HUES6 (cell line): Measurements from ENCODE around the gene PIK3C2A.
"Not testable (repeated sequence)": the region's sequence is repeated elsewhere in the genome, so short reads cannot be mapped to it uniquely, and the experiment has no call there.

ENCODE experiments used
- H3K27ac ChIP-seq: 2 replicates; pipeline ENCODE4 v1.7.0; 2013; ENCODE audit warnings: low read depth, mild to moderate bottlenecking, low read length, inconsistent platforms
- H3K27me3 ChIP-seq: 2 replicates; pipeline ENCODE4 v1.6.1; 2013; ENCODE audit warnings: low read length; ENCODE audit not compliant: control insufficient read depth, insufficient read depth
- H3K36me3 ChIP-seq: 2 replicates; pipeline ENCODE4 v1.6.1; 2013; ENCODE audit warnings: low read length; ENCODE audit not compliant: control insufficient read depth, insufficient read depth
- H3K4me1 ChIP-seq: 2 replicates; pipeline ENCODE4 v1.6.1; 2013; ENCODE audit warnings: low read length; ENCODE audit not compliant: control insufficient read depth, insufficient read depth
- H3K4me3 ChIP-seq: 2 replicates; pipeline ENCODE4 v1.5.1; 2013; ENCODE audit warnings: low read depth, low read length
- H3K9ac ChIP-seq: one replicate; pipeline ENCODE4 v1.6.1; 2013; ENCODE audit warnings: mild to moderate bottlenecking, low read length
- H3K9me3 ChIP-seq: 2 replicates; pipeline ENCODE4 v1.6.1; 2013; ENCODE audit warnings: low read depth, low read length; ENCODE audit not compliant: control insufficient read depth, insufficient read depth

PIK3C2A gene

DNA sequence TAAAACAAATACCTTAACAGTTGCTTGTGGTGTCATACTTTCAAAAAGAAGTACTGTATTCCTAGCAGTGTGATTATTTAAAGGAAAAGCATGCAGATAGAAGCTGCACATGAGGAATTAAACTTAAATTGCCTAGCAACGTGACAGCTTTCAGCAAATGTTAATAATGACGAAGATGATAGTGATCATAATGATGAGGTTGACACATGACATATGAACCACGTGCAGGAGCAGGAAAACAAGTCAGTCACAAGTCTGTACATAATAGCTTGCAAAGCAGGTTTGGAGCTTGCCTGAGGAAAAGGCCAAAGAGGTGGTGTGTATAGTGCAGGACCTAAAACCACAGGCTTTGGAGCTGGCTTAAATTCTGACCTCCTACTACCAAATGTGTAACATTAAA lies 30.6 kb upstream of the PIK3C2A start:
- Histone ChIP-seq H3K9me3 (no peaks in the 10 kb centered on the region), H3K27me3 (no peaks in the 10 kb centered on the region), H3K27ac (no peak overlapping the region)

DNA sequence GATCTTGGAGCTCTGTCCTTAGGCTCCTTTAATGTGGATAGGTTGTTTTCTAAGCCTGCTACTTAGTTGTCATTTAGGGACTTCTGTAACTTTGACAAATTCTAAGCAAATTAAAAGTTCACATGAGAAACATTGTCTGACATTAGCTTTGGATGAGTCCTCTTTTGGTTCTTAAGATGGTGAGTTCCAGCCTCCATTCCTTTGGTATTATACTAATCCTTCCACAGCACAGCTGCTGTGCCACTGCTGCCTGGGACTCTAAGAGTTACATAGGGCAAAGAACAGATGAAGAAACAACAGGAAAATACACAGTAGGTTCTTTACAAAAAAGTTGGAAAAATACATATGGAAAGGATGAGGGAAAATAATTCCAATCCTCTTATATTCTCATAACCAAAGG lies 25.3 kb upstream of the PIK3C2A start:
- no peak overlapping the region for H3K27ac ChIP-seq
- H3K4me1 ChIP-seq = no peaks in the 10 kb centered on the region
- no peak overlapping the region for H3K4me3 ChIP-seq
- H3K36me3 ChIP-seq = no peaks in the 10 kb centered on the region
- no peaks in the 10 kb centered on the region for H3K9me3 ChIP-seq
- H3K9ac ChIP-seq = no peak overlapping the region
- no peaks in the 10 kb centered on the region for H3K27me3 ChIP-seq

More for the DNA sequence above, 30.6 kb upstream of the PIK3C2A start:
- Histone ChIP-seq H3K9ac (no peak overlapping the region), H3K36me3 (no peaks in the 10 kb centered on the region), H3K4me3 (no peak overlapping the region), H3K4me1 (no peaks in the 10 kb centered on the region)

DNA sequence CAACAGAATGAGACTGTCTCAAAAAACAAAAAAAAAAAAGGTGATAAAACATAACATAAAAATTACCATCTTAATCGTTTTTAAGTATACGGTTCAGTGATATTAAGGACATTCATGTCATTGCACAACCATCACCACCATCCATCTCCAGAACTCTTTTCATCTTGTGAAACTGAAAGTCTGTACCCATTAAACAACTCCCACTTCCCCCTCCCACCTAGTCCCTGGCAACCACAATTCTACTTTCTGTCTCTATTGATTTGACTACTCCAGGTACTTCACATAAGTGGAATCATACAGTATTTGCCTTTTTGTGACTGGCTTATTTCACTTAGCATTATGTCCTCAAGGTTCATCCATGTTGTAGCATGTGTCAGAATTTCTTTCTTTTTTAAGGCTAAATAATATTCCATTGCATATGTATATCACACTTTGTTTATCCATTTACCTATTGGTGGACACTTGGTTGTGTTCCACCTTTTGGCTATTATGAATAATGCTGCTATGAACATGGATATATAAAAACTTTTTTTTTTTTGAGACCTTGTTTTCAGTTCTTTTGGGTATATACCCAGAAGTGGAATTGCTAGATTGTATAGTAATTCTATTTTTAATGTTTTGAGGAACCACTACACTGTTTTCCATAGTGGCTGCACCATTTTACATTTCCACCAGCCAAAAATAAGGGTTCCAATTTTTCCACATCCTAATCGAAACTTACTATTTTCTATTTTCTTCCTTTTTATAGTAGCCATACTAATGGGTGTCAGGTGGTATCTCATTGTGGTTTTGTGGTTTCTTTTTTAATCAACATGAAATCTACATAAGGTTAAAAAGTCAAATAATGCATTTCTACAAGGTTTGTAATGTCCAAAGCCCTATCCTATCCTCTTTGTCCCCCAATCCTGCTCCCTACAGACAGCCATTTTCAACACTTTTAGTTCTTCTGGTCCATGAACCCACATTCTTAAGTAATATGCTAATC lies 23.4 kb upstream of the PIK3C2A start:
- no peaks in the 10 kb centered on the region for H3K36me3 ChIP-seq
- H3K4me1 ChIP-seq = no peaks in the 10 kb centered on the region
- no peak overlapping the region for H3K4me3 ChIP-seq
- no peaks in the 10 kb centered on the region for H3K9me3 ChIP-seq
- H3K9ac ChIP-seq = no peak overlapping the region
- no peaks in the 10 kb centered on the region for H3K27me3 ChIP-seq
- H3K27ac ChIP-seq = no peak overlapping the region

DNA sequence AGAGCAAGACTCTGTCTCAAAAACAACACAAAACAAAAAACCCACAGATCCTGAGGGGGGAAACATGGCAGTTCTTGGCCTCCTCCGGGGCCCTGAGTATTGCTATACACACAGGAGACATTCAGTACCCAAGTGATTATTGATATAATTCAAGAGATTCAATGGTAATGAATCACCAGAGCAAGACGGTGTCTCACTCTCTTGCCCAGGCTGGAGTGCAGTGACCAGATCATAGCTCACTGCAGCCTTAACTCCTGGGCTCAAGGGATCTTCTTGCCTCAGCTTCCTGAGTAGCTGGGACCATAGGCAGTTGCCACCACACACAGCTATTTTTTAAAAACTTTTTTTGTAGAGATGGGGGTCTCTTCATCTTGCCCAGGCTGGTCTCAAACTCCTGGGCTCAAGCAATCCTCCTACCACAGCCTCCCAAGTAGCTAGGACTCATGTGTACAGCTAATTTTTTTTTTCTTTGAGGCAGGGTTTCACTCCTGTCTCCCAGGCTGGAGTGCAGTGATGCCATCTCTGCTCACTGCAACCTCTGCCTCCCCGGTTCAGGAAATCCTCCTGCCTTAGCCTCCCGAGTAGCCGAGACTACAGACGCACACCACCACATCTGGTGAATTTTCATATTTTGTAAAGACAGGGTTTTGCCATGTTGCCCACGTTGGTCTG lies 21.8 kb upstream of the PIK3C2A start:
- Histone ChIP-seq H3K4me3 (no peak overlapping the region), H3K27ac (no peak overlapping the region), H3K4me1 (no peaks in the 10 kb centered on the region), H3K9me3 (no peaks in the 10 kb centered on the region), H3K36me3 (no peaks in the 10 kb centered on the region), H3K9ac (no peak overlapping the region), H3K27me3 (no peaks in the 10 kb centered on the region)

DNA sequence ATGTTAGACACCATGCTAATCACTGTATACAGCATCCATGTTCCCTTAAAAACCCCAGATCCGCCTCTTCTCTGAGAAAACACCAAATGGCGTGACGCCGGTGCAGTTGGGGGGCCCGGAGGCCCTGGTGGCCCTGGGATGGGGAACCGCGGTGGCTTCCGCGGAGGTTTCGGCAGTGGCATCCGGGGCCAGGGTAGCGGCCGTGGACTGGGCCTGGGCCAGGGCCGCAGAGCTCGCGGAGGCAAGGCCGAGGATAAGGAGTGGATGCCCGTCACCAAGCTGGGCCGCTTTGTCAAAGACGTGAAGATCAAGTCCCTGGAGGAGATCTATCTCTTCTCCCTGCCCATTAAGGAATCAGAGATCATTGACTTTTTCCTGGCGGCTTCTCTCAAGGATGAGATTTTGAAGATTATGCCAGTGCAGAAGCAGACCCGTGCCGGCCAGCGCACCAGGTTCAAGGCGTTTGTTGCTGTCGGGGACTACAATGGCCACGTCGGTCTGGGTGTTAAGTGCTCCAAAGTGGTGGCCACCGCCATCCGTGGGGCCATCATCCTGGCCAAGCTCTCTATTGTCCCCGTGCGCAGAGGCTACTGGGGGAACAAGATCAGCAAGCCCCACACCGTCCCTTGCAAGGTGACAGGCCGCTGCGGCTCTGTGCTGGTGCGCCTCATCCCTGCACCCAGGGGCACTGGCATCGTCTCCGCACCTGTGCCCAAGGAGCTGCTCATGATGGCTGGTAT lies 20.6 kb upstream of the PIK3C2A start:
- H3K36me3 ChIP-seq, H3K9ac ChIP-seq, H3K4me3 ChIP-seq, H3K4me1 ChIP-seq, H3K27me3 ChIP-seq, H3K9me3 ChIP-seq, H3K27ac ChIP-seq: not testable (repeated sequence)

GRCh38 chr11:17224727-17225126 lies 16.9 kb upstream of the PIK3C2A start:
- Histone ChIP-seq H3K27me3 (no peaks in the 10 kb centered on the region), H3K9me3 (no peaks in the 10 kb centered on the region), H3K36me3 (no peaks in the 10 kb centered on the region), H3K27ac (no peak overlapping the region), H3K4me1 (no peaks in the 10 kb centered on the region), H3K9ac (no peak overlapping the region), H3K4me3 (no peak overlapping the region)

- Histone ChIP-seq H3K27ac (no peak overlapping the region), H3K9me3 (no peaks in the 10 kb centered on the region), H3K4me3 (no peak overlapping the region), H3K4me1 (no peaks in the 10 kb centered on the region), H3K36me3 (no peaks in the 10 kb centered on the region), H3K9ac (no peak overlapping the region), H3K27me3 (no peaks in the 10 kb centered on the region)
Measured at GRCh38 chr11:17221968-17222367, 14.2 kb upstream of the PIK3C2A start.

DNA sequence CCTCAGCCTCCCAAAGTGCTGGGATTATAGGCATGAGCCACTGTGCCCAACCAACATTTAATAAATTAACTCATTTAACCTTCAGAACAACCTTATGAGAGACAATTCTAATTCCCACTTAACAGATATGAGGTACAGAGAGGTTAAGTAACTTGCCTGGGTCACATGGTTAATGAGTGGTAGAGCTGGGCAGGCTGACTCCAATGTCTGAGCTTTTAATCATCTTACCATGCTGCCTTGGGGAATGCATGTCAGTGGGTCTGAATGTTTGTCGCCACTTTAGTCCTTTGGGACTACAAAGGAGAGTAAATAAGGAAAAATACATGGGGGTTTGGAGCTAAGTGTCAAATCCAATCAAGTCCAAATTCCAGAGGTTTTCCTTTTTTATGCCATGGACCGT lies 11.2 kb upstream of the PIK3C2A start:
- H3K36me3 ChIP-seq = 0 out of 2 replicates have a peak, but pooled peaks cover 6% of the 10 kb centered on the region
- no peaks in the 10 kb centered on the region for H3K4me1 ChIP-seq
- H3K9ac ChIP-seq = no peak overlapping the region
- H3K27ac ChIP-seq = no peak overlapping the region
- no peak overlapping the region for H3K4me3 ChIP-seq
- H3K27me3 ChIP-seq = no peaks in the 10 kb centered on the region
- peaks cover 5% of the 10 kb centered on the region for H3K9me3 ChIP-seq

DNA sequence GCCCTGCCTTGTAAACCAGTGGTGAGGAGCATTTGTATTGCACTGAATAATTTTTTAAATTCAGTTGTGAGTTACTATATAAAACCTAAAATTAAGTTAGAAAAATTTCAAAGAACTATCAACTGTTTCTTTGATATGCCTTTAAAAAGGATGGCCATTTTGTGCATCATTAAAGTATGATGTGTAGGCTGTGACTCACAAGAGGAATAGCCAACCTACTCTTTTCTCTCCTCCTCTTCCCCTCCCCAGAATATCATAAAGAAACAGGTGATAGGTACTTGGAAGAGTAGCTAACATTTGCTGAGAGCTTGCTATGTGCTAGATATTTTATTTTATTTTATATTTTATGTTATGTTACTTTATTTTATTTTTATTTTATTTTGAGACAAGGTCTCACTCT lies 10.6 kb upstream of the PIK3C2A start:
- Histone ChIP-seq H3K9ac (no peak overlapping the region), H3K9me3 (peaks cover 7% of the 10 kb centered on the region), H3K4me1 (no peaks in the 10 kb centered on the region), H3K36me3 (0 out of 2 replicates have a peak, but pooled peaks cover 11% of the 10 kb centered on the region), H3K27ac (no peak overlapping the region), H3K4me3 (no peak overlapping the region), H3K27me3 (no peaks in the 10 kb centered on the region)

DNA sequence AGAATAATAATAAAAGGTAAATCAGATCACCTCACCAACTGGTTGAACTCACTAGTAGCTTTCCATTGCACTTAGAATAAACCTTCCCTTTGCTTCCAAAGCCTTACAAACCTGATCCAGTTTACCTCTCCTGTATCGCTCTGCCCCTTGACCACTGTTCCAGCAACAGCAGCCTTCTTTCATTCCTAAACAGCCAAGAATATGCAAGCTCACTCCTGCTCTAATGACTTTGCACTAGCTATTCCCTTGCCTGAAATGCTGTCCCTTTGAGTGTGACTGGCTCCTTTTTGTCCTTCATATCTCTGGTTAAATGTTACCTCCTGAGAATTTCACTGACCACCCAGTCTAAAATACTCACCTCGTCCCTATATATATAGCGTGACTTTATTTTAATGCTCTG lies 9.6 kb upstream of the PIK3C2A start:
- no peak overlapping the region for H3K4me3 ChIP-seq
- peaks cover 7% of the 10 kb centered on the region for H3K9me3 ChIP-seq
- no peaks in the 10 kb centered on the region for H3K4me1 ChIP-seq
- H3K27me3 ChIP-seq = no peaks in the 10 kb centered on the region
- H3K9ac ChIP-seq = no peak overlapping the region
- H3K27ac ChIP-seq = no peak overlapping the region
- H3K36me3 ChIP-seq = peaks cover 15% of the 10 kb centered on the region; the same call in 1 of the 2 replicates
